Memory B cell (primary cell): Measurements from ENCODE around the gene LIN37.
"Not testable (repeated sequence)": the region's sequence is repeated elsewhere in the genome, so short reads cannot be mapped to it uniquely, and the experiment has no call there.

Experiments used
- ATAC-seq: fragments of 150-1000 bp; cut with Tn5 transposase; 2 replicates; pipeline ENCODE4 v1.10.0; 2021; ENCODE audit warnings: low read depth, mild to moderate bottlenecking, moderate library complexity
- DNase-seq, 2 donors: peaks; one replicate each; pipeline ENCODE4 v3.0.0; 2022; ENCODE audit warnings: low spot score in 2 of 2
- H3K27ac Mint-ChIP-seq: one replicate; pipeline ENCODE4 v1.8.0; 2022; ENCODE audit warnings: mild to moderate bottlenecking, moderate library complexity, mixed read lengths
- H3K27me3 Mint-ChIP-seq: one replicate; pipeline ENCODE4 v1.8.0; 2022; ENCODE audit warnings: mixed read lengths
- H3K36me3 Mint-ChIP-seq: one replicate; pipeline ENCODE4 v1.8.0; 2022; ENCODE audit warnings: mild to moderate bottlenecking, mixed read lengths
- H3K4me1 Mint-ChIP-seq: one replicate; pipeline ENCODE4 v1.8.0; 2022; ENCODE audit warnings: mixed read lengths
- H3K4me3 Mint-ChIP-seq: one replicate; pipeline ENCODE4 v1.8.0; 2022; ENCODE audit warnings: mild to moderate bottlenecking, moderate library complexity, mixed read lengths
- H3K9me3 Mint-ChIP-seq: one replicate; pipeline ENCODE4 v1.8.0; 2022; ENCODE audit warnings: mixed read lengths

LIN37 gene

DNA sequence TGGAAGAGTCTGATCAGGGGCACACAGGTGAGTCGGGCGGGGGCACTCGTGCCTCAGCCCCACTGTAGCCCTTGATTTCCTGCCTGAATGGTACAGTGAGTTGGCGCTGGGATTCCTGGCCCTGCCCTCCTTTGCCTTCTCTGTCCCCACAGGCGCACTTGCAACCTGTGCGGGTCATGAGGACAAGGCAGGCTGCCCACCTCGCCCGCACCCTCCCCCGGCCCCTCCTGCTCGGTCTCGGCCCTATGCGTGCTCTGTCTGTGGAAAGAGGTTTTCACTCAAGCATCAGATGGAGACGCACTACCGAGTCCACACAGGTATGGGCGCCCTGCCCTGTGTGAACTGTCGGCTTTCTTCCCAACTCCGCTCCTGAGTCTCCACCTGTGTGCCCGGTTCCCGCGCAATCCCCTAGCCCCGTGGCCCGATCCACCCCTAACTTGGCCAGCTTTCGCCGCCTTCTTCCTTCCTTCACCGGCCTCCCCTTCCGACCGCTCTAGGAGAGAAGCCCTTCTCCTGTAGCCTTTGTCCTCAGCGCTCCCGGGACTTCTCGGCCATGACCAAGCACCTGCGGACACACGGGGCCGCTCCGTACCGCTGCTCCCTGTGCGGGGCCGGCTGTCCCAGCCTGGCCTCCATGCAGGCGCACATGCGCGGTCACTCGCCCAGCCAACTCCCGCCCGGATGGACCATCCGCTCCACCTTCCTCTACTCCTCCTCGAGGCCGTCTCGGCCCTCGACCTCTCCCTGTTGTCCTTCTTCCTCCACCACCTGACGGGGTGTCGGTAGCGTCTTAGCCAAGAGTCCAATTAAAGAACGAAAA, 32.2 kb upstream of the LIN37 start:
- peaks cover 46% of the 10 kb centered on the region for H3K4me1 Mint-ChIP-seq
- no peaks in the 10 kb centered on the region for H3K9me3 Mint-ChIP-seq
- ATAC-seq (no peak), DNase-seq (no peak)
- H3K27me3 Mint-ChIP-seq = no peaks in the 10 kb centered on the region
- H3K27ac Mint-ChIP-seq = peak overlapping the region; percentile 94
- H3K36me3 Mint-ChIP-seq = peaks cover 6% of the 10 kb centered on the region
- peak overlapping the region; percentile 92 for H3K4me3 Mint-ChIP-seq

DNA sequence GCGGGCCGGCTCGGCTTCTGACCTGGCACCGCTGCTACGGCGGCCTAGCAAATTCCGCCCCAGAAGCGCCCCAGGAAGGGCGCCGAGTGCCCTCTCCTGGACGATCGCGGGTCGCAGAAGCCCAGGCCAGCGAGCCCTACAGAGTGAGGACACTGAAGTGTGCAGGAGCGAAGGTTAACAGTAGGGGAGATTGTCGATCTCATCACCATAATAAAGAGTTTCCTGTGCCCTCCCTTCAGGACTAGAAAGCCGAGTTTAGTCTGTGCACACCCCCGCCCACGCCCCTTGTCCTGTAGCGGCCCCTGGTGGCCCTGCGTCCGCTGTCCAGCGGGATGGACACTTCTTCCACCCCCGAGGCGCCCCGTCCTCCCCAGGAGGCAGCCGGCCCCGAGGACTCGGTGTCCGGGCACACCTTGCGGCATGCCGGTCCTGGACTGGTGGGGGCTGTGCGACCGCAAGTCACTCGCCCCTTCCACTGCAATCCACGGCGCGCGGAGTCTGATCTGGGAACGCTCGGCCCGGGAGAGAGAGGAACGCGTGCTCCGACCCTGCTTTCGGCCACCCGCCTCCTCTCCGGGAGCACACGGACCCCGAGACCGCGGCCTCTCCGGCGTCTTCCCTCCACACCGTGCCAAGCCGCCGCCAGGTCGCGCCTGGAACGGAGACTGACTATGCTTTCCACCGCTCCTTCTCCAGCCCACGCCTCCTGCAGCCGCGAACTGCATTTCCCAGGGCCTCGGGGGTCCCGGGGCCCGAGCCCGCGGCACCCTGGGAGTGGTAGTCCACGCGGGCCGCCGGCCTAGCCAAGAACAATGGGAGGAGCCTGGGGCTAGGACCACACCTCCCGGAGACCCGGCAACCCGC, 31.3 kb upstream of the LIN37 start:
- Mint-ChIP-seq H3K27me3 (no peaks in the 10 kb centered on the region), H3K4me3 (peak overlapping the region; percentile 92), H3K36me3 (peaks cover 12% of the 10 kb centered on the region), H3K4me1 (peaks cover 42% of the 10 kb centered on the region), H3K9me3 (no peaks in the 10 kb centered on the region), H3K27ac (peak overlapping the region; percentile 94)
- peak; percentile 90 to 95 for DNase-seq
- peak; percentile 70 for ATAC-seq

DNA sequence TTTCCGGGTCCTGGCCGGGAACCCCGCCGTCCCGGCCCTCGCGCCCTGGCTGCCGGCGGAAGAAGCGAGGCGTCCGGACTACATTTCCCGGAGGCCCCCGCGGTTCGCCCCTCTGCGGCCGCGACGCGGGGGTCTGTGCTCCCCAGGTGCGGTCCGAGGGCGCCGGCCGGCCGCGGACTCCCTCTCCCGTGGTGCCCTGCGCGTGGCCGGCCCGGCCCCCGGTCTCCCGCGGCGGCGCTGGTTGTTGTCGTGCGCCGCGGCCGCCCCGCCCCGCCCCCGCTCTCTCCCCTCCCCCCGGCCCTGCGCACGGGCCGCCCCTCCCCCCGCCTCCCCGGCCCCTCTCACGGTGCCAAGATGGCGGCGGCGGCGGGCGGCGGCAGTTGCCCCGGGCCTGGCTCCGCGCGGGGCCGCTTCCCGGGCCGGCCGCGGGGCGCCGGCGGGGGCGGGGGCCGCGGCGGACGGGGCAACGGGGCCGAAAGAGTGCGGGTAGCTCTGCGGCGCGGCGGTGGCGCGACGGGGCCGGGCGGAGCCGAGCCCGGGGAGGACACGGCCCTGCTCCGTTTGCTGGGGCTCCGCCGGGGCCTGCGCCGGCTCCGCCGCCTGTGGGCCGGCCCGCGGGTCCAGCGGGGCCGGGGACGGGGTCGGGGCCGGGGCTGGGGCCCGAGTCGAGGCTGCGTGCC, 30.6 kb upstream of the LIN37 start, which contains the start of gene KMT2B:
TSS of gene KMT2B (plus strand) at position 339 of the 680 bp plus-strand sequence. CDS start at position 355, 16 bp downstream.
- DNase-seq (no peak), ATAC-seq (no peak)
- H3K4me1 Mint-ChIP-seq = peaks cover 37% of the 10 kb centered on the region
- H3K27ac Mint-ChIP-seq = peak within 1 kb of the TSS; percentile 94
- H3K4me3 Mint-ChIP-seq = peak within 1 kb of the TSS; percentile 92
- H3K27me3 Mint-ChIP-seq = no peaks in the 10 kb centered on the region
- H3K9me3 Mint-ChIP-seq = no peaks in the 10 kb centered on the region
- H3K36me3 Mint-ChIP-seq = peaks cover 18% of the 10 kb centered on the region

DNA sequence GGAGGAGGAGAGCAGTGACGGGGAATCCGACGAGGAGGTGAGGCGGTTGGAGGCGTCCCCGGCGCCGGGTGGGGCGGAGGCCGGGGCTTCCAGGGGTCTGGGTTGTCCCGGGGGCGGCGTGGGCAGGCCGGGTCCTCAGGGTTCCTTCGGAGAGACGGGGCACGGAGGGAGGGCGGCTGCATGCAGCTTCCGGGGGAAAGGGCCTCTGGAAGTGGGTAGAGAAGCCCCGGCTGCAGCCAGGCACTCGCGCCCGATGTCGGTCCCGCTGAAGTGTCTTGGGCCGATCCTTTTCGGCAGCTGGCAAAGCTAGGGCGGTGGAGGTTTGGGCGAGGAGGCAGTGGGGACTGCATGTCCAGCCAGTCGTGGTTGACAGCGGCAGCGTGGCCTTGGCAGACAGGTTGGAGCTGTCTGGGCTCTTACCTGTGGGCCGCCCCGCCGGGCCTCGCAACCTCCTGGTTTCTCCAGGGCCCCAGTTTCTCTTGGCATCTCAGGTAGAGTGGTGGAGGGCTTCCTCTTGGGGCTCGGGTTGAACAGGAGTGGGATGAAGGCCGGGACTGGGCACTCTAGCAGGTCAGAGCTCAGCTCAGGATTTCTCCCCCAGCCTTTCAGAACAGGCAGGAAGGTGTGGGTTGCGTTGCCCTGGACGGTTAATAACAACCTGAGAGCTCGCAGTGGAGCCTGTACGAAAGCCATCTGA, 29.9 kb upstream of the LIN37 start:
- Mint-ChIP-seq H3K36me3 (peaks cover 22% of the 10 kb centered on the region), H3K4me1 (peaks cover 32% of the 10 kb centered on the region), H3K4me3 (peak overlapping the region; percentile 86), H3K9me3 (no peaks in the 10 kb centered on the region), H3K27me3 (no peaks in the 10 kb centered on the region), H3K27ac (peak overlapping the region; percentile 72)
- peak in 1 of 2 donors; percentile 56 for DNase-seq
- no peak for ATAC-seq

DNA sequence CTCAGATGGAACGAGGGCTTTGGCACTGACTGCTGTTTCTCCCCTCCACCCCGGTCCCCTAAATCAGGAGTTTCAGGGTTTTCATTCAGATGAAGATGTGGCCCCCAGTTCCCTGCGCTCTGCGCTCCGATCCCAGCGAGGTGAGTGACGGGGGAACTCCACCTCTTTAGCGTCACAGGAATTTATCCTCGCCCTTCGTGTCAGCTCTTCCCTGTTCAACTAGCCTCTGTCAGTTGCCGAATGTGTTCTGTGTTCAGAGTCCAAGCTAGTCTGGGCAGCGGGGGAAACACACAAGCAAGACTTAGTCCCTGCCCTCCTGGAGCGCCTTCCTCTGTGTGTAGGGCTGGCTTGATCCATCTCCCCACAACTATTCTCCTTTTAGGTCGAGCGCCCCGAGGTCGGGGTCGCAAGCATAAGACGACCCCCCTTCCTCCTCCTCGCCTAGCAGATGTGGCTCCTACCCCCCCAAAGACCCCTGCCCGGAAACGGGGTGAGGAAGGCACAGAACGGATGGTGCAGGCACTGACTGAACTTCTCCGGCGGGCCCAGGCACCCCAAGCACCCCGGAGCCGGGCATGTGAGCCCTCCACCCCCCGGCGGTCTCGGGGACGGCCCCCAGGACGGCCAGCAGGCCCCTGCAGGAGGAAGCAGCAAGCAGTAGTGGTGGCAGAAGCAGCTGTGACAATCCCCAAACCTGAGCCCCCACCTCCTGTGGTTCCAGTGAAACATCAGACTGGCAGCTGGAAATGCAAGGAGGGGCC, 28.8 kb upstream of the LIN37 start:
- Mint-ChIP-seq H3K4me1 (peaks cover 21% of the 10 kb centered on the region), H3K27me3 (no peaks in the 10 kb centered on the region), H3K4me3 (peak overlapping the region; percentile 86), H3K9me3 (no peaks in the 10 kb centered on the region), H3K27ac (no peak overlapping the region), H3K36me3 (peaks cover 25% of the 10 kb centered on the region)
- no peak for ATAC-seq
- no peak for DNase-seq

DNA sequence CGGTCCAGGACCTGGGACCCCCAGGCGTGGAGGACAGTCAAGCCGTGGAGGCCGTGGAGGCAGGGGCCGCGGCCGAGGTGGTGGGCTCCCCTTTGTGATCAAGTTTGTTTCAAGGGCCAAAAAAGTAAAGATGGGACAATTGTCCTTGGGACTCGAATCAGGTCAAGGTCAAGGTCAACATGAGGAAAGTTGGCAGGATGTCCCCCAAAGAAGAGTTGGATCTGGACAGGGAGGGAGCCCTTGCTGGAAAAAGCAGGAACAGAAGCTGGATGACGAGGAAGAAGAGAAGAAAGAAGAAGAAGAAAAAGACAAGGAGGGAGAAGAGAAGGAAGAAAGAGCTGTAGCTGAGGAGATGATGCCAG, 28.2 kb upstream of the LIN37 start:
- ATAC-seq = no peak
- Mint-ChIP-seq H3K4me3 (no peak overlapping the region), H3K36me3 (peaks cover 25% of the 10 kb centered on the region), H3K9me3 (no peaks in the 10 kb centered on the region), H3K4me1 (peaks cover 16% of the 10 kb centered on the region), H3K27me3 (no peaks in the 10 kb centered on the region), H3K27ac (no peak overlapping the region)
- no peak for DNase-seq

DNA sequence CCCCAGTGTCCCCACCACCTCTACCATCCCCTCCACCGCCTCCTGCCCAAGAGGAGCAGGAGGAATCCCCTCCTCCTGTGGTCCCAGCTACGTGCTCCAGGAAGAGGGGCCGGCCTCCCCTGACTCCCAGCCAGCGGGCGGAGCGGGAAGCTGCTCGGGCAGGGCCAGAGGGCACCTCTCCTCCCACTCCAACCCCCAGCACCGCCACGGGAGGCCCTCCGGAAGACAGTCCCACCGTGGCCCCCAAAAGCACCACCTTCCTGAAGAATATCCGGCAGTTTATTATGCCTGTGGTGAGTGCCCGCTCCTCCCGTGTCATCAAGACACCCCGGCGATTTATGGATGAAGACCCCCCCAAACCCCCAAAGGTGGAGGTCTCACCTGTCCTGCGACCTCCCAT, 27.7 kb upstream of the LIN37 start:
- Mint-ChIP-seq H3K36me3 (peaks cover 27% of the 10 kb centered on the region), H3K27ac (no peak overlapping the region), H3K9me3 (no peaks in the 10 kb centered on the region), H3K4me1 (peaks cover 16% of the 10 kb centered on the region), H3K4me3 (no peak overlapping the region), H3K27me3 (no peaks in the 10 kb centered on the region)
- DNase-seq (no peak), ATAC-seq (no peak)

DNA sequence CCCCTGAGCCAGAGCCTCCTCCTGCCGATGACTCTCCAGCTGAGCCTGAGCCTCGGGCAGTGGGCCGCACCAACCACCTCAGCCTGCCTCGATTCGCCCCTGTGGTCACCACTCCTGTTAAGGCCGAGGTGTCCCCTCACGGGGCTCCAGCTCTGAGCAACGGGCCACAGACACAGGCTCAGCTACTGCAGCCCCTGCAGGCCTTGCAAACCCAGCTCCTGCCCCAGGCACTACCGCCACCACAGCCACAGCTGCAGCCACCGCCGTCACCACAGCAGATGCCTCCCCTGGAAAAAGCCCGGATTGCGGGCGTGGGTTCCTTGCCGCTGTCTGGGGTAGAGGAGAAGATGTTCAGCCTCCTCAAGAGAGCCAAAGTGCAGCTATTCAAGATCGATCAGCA, 27.0 kb upstream of the LIN37 start:
- H3K36me3 Mint-ChIP-seq = peaks cover 34% of the 10 kb centered on the region
- H3K4me3 Mint-ChIP-seq = no peak overlapping the region
- ATAC-seq = no peak
- no peaks in the 10 kb centered on the region for H3K27me3 Mint-ChIP-seq
- no peak overlapping the region for H3K27ac Mint-ChIP-seq
- no peak for DNase-seq
- H3K9me3 Mint-ChIP-seq = no peaks in the 10 kb centered on the region
- H3K4me1 Mint-ChIP-seq = peaks cover 17% of the 10 kb centered on the region

DNA sequence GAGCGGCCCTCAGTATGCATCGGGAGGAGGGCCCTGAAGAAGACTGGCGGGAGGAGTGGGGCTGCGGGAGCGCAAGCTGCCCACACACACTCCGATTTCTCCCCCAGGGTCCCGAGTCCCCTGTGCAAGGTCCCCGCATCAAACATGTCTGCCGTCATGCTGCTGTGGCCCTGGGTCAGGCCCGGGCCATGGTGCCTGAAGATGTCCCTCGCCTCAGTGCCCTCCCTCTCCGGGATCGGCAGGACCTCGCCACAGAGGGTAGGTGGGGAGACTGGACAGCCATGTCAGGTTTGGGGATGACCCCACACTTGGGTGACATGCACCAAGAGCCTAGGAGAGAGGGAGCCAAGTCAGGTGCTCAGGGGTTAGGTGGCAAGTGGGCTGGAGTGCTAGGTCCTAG, 25.9 kb upstream of the LIN37 start:
- peaks cover 34% of the 10 kb centered on the region for H3K36me3 Mint-ChIP-seq
- peaks cover 14% of the 10 kb centered on the region for H3K4me1 Mint-ChIP-seq
- no peak for ATAC-seq
- no peak for DNase-seq
- H3K9me3 Mint-ChIP-seq = no peaks in the 10 kb centered on the region
- H3K27ac Mint-ChIP-seq = no peak overlapping the region
- no peaks in the 10 kb centered on the region for H3K27me3 Mint-ChIP-seq
- no peak overlapping the region for H3K4me3 Mint-ChIP-seq

DNA sequence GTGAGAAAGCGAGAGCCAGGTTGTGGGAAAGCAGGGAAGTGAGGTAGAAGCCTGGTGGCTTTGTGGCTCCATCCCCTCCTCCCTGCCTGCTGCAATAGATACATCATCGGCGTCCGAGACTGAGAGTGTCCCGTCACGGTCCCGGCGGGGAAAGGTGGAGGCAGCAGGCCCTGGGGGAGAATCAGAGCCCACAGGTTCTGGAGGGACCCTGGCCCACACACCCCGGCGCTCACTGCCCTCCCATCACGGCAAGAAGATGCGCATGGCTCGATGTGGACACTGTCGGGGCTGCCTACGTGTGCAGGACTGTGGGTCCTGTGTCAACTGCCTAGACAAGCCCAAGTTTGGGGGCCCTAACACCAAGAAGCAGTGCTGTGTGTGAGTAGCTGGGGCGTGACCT, 25.5 kb upstream of the LIN37 start:
- ATAC-seq (no peak), DNase-seq (no peak)
- no peak overlapping the region for H3K27ac Mint-ChIP-seq
- peaks cover 35% of the 10 kb centered on the region for H3K36me3 Mint-ChIP-seq
- H3K4me1 Mint-ChIP-seq = peaks cover 14% of the 10 kb centered on the region
- H3K9me3 Mint-ChIP-seq = no peaks in the 10 kb centered on the region
- no peaks in the 10 kb centered on the region for H3K27me3 Mint-ChIP-seq
- no peak overlapping the region for H3K4me3 Mint-ChIP-seq

DNA sequence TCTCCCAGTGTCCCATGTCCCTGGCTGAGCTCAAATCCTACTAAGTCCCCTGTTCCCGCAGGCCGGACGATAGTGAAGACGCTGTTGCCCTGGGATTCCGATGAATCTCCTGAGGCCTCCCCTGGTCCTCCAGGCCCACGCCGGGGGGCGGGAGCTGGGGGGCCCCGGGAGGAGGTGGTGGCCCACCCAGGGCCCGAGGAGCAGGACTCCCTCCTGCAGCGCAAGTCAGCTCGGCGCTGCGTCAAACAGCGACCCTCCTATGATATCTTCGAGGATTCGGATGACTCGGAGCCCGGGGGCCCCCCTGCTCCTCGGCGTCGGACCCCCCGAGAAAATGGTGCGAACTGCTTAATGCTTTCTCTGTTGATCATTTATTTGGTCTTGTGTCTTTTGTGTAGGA, 24.7 kb upstream of the LIN37 start:
- no peaks in the 10 kb centered on the region for H3K9me3 Mint-ChIP-seq
- H3K4me1 Mint-ChIP-seq = peaks cover 14% of the 10 kb centered on the region
- no peak for ATAC-seq
- H3K36me3 Mint-ChIP-seq = peaks cover 42% of the 10 kb centered on the region
- no peaks in the 10 kb centered on the region for H3K27me3 Mint-ChIP-seq
- no peak overlapping the region for H3K4me3 Mint-ChIP-seq
- H3K27ac Mint-ChIP-seq = no peak overlapping the region
- DNase-seq = no peak

DNA sequence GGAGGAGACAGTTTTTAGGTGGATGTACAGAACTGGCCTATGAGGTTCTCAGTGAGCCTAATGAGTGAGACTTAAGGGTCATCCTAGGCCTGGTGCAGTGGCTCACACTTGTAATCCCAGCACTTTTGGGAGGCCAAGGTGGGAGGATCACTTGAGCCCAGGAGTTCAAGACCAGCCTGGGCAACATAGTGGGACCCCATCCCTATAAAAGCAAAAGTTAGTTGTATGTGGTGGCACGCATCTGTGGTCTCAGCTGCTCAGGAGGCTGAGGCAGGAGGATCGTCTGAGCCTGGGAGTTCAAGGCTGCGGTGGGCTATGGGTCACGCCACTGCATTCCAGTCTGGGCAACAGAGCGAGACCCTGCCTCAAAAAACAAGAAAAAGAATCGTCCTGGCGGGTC, 24.2 kb upstream of the LIN37 start:
- ATAC-seq, DNase-seq, H3K27me3 Mint-ChIP-seq, H3K27ac Mint-ChIP-seq, H3K9me3 Mint-ChIP-seq, H3K4me3 Mint-ChIP-seq: not testable (repeated sequence)
- Mint-ChIP-seq H3K4me1 (peaks cover 13% of the 10 kb centered on the region), H3K36me3 (peaks cover 45% of the 10 kb centered on the region)

DNA sequence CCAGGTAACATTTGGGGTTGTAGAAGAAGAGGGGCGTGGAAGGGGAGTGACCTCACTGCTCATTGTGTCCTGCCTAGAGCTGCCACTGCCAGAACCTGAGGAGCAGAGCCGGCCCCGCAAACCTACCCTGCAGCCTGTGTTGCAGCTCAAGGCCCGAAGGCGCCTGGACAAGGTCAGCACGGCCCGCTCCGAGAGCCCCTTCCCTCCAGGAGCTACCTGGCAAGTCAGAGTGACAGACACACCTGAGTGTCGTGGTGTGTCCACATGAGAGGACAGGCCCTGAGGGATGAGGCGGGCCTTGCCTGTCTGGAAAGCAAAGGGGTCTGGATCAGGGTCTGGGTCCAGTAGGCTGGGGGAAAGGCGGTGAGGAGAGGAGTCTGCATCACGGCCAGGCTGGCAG, 23.8 kb upstream of the LIN37 start:
- H3K4me1 Mint-ChIP-seq = peaks cover 9% of the 10 kb centered on the region
- ATAC-seq = no peak

More for the DNA sequence above, 23.8 kb upstream of the LIN37 start:
- Mint-ChIP-seq H3K36me3 (peaks cover 45% of the 10 kb centered on the region), H3K9me3 (no peaks in the 10 kb centered on the region), H3K4me3 (no peak overlapping the region), H3K27ac (no peak overlapping the region), H3K27me3 (no peaks in the 10 kb centered on the region)
- no peak for DNase-seq
